ENCODE measurements around the gene AXL.

The AXL gene

DNA sequence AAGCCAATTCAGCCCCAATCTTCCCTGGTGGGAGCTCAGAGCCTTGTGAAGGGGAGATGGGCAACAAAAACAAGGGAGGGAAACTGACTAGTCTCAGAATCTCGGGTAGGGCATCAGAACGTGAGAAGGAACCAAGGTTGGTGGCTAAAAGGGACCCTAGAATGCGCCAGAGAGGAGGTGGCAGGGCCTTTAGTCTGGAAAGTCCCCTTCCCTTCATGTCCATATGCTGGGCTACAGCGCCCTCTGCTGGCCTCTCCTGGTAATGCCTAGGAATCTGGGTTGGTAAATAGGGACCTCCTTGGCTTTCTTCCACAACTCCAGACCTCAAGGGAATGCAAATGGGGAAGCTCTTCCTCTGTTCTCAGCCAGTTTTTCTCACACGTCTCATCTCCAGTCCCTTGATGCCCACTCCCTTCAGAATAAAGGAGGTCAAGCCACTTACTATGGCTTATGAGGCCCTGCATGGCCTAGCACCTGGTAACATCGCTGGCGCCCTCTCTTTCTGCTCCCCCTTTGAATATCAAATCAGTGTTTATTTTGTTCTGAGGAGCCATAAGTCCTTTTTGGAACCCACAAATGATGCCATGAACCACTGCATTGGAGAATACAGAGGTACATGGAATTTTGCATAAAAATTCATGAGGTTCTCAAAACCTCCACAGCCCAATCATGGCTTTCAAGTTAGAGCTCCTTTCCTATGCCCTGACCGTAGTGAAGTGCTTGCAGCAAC lies 89.6 kb downstream of the AXL start:
- Histone ChIP-seq H3K4me3 (ENCODE audit: low read depth, low read length) (no peak overlapping the region), H3K4me1 (ENCODE audit: control insufficient read depth, insufficient read depth, low read length) (peaks cover 10% of the 10 kb centered on the region), H3K27me3 (ENCODE audit: control insufficient read depth, insufficient read depth, low read length) (no peaks in the 10 kb centered on the region), H3K9me3 (ENCODE audit: control insufficient read depth, insufficient read depth, low read length) (no peaks in the 10 kb centered on the region), H3K36me3 (ENCODE audit: control insufficient read depth, insufficient read depth, low read length) (peaks cover 34% of the 10 kb centered on the region), H3K9ac (ENCODE audit: low read depth, low read length) (peak overlapping the region; percentile 17)

DNA sequence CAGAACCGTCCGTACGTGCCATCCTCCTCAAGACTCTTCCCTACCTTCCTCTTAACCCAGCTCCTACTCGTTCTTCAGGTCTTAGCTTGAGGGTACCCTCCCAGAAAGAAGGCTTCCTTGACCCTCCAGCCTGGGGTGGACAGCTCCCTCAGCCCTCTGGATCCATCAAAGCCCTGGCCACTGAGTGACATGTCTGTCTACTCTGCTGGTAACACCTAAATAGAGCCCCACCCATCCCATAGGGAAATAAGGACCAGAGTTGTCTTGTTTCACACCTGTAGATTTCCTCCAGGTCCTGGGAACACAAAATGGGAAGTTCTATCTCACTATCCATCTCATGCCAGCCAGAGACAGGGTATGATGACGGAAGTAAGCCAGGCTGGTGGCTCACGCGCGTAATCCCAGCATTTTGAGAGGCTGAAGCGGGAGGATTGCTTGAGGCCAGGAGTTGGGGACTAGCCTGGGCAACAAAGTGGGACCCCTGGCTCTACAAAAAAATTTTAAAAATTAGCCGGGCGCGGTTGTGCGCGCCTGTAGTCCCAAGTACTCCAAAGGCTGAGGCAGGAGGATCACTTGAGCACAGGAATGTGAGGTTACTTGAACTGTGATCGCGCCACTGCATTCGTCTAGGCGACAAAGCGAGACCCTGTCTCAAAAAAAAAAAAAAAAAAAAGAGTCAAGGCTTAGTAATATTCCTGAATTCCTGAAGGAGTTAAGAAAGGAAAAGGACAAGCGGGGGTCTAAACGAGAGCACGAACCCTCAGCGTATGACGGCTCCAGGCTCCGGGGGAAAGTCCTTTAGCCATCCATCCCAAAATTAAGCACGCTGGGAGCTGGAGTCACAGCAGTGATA lies 90.4 kb downstream of the AXL start:
- Histone ChIP-seq H3K9me3 (ENCODE audit: control insufficient read depth, insufficient read depth, low read length) (no peaks in the 10 kb centered on the region), H3K4me3 (ENCODE audit: low read depth, low read length) (peak overlapping the region; percentile 80), H3K36me3 (ENCODE audit: control insufficient read depth, insufficient read depth, low read length) (peaks cover 26% of the 10 kb centered on the region), H3K27me3 (ENCODE audit: control insufficient read depth, insufficient read depth, low read length) (no peaks in the 10 kb centered on the region), H3K9ac (ENCODE audit: low read depth, low read length) (peak overlapping the region; percentile 96), H3K4me1 (ENCODE audit: control insufficient read depth, insufficient read depth, low read length) (peaks cover 10% of the 10 kb centered on the region)

DNA sequence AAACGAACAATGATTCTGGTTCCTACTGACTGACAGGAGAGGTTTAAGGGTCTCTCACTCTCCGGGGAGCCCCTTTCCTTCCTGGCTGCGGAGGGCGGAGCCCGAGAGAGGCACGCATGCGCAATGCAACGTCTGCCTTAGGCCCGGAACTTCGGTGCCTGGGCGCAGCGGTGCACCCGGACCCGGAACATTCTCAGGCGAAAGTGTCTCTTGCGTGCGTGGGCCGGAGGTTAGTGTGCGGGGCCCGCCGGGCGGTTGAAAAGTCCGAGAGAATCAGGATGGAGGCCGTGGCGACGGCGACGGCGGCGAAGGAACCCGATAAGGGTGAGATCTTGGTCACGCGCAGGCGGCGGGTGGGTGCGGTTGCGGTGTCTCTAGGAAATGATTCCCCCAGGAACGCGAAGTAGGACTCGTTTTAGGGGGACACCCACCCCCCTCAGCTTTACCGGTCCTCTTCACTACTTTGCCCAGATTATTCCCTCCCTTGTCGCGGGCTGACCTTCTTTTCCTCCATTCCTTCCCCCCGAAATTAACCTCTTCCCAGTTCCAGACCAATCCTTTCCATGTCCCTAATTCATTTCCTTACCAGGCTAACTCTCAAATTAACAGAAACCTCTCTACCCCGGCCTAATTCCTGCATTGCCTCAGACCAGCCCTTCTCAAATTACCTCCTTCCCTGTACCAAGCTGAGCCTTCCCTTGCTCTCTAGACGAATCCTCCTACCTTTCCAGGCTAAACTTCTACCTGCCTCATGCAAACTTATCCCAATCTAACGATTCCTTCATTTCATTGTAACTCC lies 91.2 kb downstream of the AXL start, which contains the start of gene CCDC97:
CCDC97 (plus strand) TSS at position 140 of the 799 bp plus-strand sequence; CDS start at position 279, 139 bp downstream.
- Histone ChIP-seq H3K4me1 (ENCODE audit: control insufficient read depth, insufficient read depth, low read length) (peaks cover 10% of the 10 kb centered on the region), H3K27me3 (ENCODE audit: control insufficient read depth, insufficient read depth, low read length) (no peaks in the 10 kb centered on the region), H3K36me3 (ENCODE audit: control insufficient read depth, insufficient read depth, low read length) (peaks cover 20% of the 10 kb centered on the region)

DNA sequence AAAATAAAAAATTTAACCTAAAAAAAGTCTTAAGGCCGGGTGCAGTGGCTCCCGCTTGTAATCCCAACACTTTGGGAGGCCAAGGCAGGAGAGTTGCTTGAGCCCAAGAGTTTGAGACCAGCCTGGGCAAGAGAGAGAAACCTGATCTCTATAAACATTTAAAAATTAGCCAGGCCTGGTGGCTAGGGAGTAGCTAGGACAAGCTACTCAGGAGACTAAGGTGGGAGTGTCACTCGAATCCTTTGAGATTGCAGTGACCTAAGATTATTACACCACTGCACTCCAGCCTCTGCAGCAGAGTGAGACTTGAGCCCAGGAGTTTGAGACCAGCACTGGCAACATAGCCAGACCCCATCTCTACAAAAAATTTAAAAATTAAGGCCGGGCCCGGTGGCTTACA lies 92.0 kb downstream of the AXL start:
- Histone ChIP-seq H3K27me3 (ENCODE audit: control insufficient read depth, insufficient read depth, low read length) (no peaks in the 10 kb centered on the region), H3K9me3 (ENCODE audit: control insufficient read depth, insufficient read depth, low read length) (no peaks in the 10 kb centered on the region), H3K4me1 (ENCODE audit: control insufficient read depth, insufficient read depth, low read length) (peaks cover 10% of the 10 kb centered on the region), H3K9ac (ENCODE audit: low read depth, low read length) (no peak overlapping the region), H3K4me3 (ENCODE audit: low read depth, low read length) (peak overlapping the region; percentile 80), H3K36me3 (ENCODE audit: control insufficient read depth, insufficient read depth, low read length) (peaks cover 13% of the 10 kb centered on the region)

More for the DNA sequence above, 91.2 kb downstream of the AXL start, which contains the start of gene CCDC97:
- Histone ChIP-seq H3K9ac (ENCODE audit: low read depth, low read length) (peak within 1 kb of the TSS; percentile 96), H3K4me3 (ENCODE audit: low read depth, low read length) (peak within 1 kb of the TSS; percentile 80), H3K9me3 (ENCODE audit: control insufficient read depth, insufficient read depth, low read length) (no peaks in the 10 kb centered on the region)

Data from iPS-15b (cell line).